ENCODE data around the gene TCF3.

TCF3 gene

DNA sequence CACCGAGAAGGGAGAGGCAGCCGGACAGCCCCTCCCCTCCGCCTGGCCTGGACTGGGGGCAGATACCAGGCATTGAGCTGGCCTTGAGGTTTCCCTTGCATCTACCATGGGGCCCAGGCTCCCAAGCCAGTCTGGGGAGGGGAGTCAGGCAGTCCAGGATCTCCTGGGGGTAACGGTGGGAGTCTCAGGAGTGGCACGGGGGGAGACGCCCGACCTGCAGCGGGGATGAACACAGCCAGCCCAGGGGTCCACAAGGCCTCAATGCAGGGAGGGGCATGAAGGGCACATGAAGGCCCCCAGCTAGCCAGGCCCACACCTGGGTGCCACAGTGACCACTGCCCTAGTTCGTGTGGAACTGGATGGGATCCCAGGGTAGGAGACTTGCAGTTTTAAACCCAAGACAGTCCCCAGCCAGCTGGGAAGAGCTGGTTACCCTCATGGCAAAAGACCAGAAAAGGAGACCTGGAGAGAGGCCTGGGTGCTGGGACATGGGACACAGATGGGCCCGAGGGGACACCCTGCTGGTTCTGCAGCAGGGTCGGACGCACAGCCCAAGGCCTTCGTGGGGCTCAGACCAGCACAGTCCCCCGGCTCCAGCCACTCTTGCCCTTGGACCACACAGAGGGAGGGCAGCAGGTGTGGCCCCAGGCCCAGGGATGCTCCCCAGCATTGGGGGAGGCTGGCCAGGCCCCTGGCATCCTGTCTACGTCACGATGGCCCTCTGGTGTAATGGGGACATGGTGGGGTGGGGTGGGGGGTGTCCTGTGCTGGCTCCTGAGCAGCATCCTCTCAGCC is 42.5 kb downstream of the TCF3 start:
- ATAC-seq (replicated peaks) (no peak), DNase-seq (no peak)
- Mint-ChIP-seq H3K36me3 (peaks cover 33 to 59% of the 10 kb centered on the region in 2 donors), H3K4me1 (peaks cover 27 to 56% of the 10 kb centered on the region in 2 donors), H3K27me3 (no peaks in the 10 kb centered on the region), H3K4me3 (no peak overlapping the region), H3K27ac (peak overlapping the region; percentile 42), H3K9me3 (no peaks in the 10 kb centered on the region)

DNA sequence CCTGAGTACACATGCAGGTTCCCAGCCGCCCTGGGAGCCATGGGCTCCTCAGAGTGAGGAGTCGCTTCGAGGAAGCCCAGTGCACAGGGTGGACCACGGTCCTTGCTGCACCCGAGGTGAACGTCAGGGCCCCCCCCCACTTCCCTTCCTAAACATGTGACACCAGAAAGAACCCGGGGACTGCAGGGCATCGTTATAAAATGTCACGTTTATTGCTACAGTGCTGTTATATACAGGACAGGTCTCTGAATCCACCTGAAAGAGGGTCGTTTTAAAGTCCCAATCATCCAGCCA is 43.4 kb downstream of the TCF3 start:
- peaks cover 31 to 63% of the 10 kb centered on the region in 2 donors for H3K4me1 Mint-ChIP-seq
- no peak overlapping the region for H3K4me3 Mint-ChIP-seq
- no peaks in the 10 kb centered on the region for H3K9me3 Mint-ChIP-seq
- no peaks in the 10 kb centered on the region for H3K27me3 Mint-ChIP-seq
- DNase-seq (no peak), ATAC-seq (replicated peaks) (no peak)
- peaks cover 30 to 51% of the 10 kb centered on the region in 2 donors for H3K36me3 Mint-ChIP-seq
- H3K27ac Mint-ChIP-seq: no peak overlapping the region

DNA sequence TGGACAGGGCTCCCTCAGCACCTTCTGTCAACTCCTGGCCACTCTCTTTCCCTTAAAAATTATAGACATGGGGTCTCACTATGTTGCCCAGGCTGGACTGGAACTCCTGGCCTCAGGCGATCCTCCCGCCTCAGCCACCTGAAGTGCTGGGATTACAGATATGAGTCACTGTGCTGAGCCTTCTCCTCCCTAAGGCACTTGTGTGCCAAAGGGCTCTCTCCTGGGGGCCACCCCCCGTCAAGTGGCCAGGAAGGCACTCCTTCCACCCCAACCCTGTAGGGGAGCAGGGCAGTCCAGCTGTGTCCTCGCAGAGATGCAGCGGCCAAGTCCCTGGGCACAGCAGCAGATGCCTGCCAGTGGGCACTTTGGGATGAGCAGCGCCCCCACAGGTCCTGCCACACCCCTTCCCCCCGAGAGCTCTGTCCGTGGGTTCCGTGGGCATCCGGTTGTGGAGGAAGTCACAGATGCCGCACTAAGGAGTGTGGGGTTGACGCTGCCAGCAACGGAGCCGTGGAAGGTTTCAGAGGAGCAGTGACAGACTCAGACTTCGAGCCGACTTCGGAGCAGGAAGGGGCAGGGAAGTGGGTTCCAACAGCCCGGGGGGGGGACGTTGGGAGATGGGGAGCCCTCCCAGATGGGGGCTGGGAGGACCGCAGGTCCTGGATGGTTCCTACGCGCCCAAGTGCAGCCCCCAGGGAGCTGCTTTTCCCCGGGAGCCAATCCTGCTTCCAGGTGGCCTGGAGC is 43.9 kb downstream of the TCF3 start:
- peak overlapping the region; percentile 93 for H3K27ac Mint-ChIP-seq
- peaks cover 31 to 68% of the 10 kb centered on the region in 2 donors for H3K4me1 Mint-ChIP-seq
- peak overlapping the region; percentile 36 to 57 for H3K4me3 Mint-ChIP-seq
- peaks cover 24 to 45% of the 10 kb centered on the region in 2 donors for H3K36me3 Mint-ChIP-seq
- no peaks in the 10 kb centered on the region for H3K9me3 Mint-ChIP-seq
- no peak for DNase-seq
- ATAC-seq (replicated peaks): no peak
- no peaks in the 10 kb centered on the region for H3K27me3 Mint-ChIP-seq

GRCh38 chr19:1606138-1606651 is 46.2 kb downstream of the TCF3 start:
- ATAC-seq (replicated peaks): peak; percentile 1 to 11
- H3K27me3 Mint-ChIP-seq: no peaks in the 10 kb centered on the region
- peak overlapping the region; percentile 91 to 94 for H3K4me3 Mint-ChIP-seq
- H3K4me1 Mint-ChIP-seq: peaks cover 33 to 58% of the 10 kb centered on the region in 2 donors
- peaks cover 14 to 31% of the 10 kb centered on the region in 2 donors for H3K36me3 Mint-ChIP-seq
- H3K9me3 Mint-ChIP-seq: no peaks in the 10 kb centered on the region
- no peak for DNase-seq
- H3K27ac Mint-ChIP-seq: peak overlapping the region; percentile 98

GRCh38 chr19:1605236-1606137 is 46.9 kb downstream of the TCF3 start, which contains the start of gene UQCR11:
UQCR11 (minus strand) TSS chr19:1605462; CDS start chr19:1605409, 53 bp downstream.
- no peaks in the 10 kb centered on the region for H3K9me3 Mint-ChIP-seq
- H3K36me3 Mint-ChIP-seq: peaks cover 14 to 28% of the 10 kb centered on the region in 2 donors
- DNase-seq: peak; percentile 90
- peak; percentile 88 to 93 for ATAC-seq (replicated peaks)
- H3K27me3 Mint-ChIP-seq: no peaks in the 10 kb centered on the region
- H3K4me1 Mint-ChIP-seq: peaks cover 32 to 55% of the 10 kb centered on the region in 2 donors
- H3K27ac Mint-ChIP-seq: peak within 1 kb of the TSS; percentile 98
- H3K4me3 Mint-ChIP-seq: peak within 1 kb of the TSS; percentile 91 to 94

GRCh38 chr19:1602091-1602707 is 50.2 kb downstream of the TCF3 start:
- H3K27me3 Mint-ChIP-seq: no peaks in the 10 kb centered on the region
- peaks cover 15 to 18% of the 10 kb centered on the region in 2 donors for H3K36me3 Mint-ChIP-seq
- no peak overlapping the region for H3K4me3 Mint-ChIP-seq
- no peak for DNase-seq
- H3K4me1 Mint-ChIP-seq: peaks cover 16 to 32% of the 10 kb centered on the region in 2 donors
- no peaks in the 10 kb centered on the region for H3K9me3 Mint-ChIP-seq
- H3K27ac Mint-ChIP-seq: no peak overlapping the region
- ATAC-seq (replicated peaks): no peak

GRCh38 chr19:1601613-1602064 is 50.8 kb downstream of the TCF3 start:
- H3K9me3 Mint-ChIP-seq: no peaks in the 10 kb centered on the region
- no peaks in the 10 kb centered on the region for H3K27me3 Mint-ChIP-seq
- peaks cover 16 to 19% of the 10 kb centered on the region in 2 donors for H3K36me3 Mint-ChIP-seq
- H3K27ac Mint-ChIP-seq: no peak overlapping the region
- ATAC-seq (replicated peaks) (no peak), DNase-seq (no peak)
- H3K4me3 Mint-ChIP-seq: no peak overlapping the region
- H3K4me1 Mint-ChIP-seq: peaks cover 16 to 29% of the 10 kb centered on the region in 2 donors

DNA sequence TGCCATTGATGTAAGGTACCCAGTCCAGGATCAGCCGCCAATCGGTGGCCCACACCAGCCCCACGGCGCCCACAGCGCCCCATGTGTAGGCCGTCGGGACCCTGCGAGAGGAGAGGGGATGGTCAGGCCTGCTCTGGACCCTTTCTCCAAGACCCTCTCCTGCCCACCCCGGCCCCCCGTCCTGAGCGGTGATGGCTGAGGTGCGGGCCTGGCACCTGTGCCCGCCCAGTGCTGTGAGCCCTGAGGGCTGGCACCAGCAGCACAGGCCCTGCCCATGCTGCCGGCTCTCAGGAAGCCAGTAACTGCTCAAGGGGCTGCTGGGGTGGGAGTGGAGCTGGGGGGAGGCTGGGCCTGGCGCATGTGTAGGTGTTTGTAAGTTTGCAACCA is 53.0 kb downstream of the TCF3 start:
- H3K4me1 Mint-ChIP-seq: peaks cover 8 to 16% of the 10 kb centered on the region in 2 donors
- no peak overlapping the region for H3K27ac Mint-ChIP-seq

GRCh38 chr19:1598777-1599459 is 53.5 kb downstream of the TCF3 start:
- H3K4me1 Mint-ChIP-seq: peaks cover 7 to 12% of the 10 kb centered on the region in 2 donors
- no peak overlapping the region for H3K4me3 Mint-ChIP-seq
- ATAC-seq (replicated peaks): no peak
- peaks cover 21 to 27% of the 10 kb centered on the region in 2 donors for H3K36me3 Mint-ChIP-seq
- H3K9me3 Mint-ChIP-seq: no peaks in the 10 kb centered on the region
- H3K27ac Mint-ChIP-seq: no peak overlapping the region
- H3K27me3 Mint-ChIP-seq: no peaks in the 10 kb centered on the region
- DNase-seq: no peak

More for the DNA sequence above, 53.0 kb downstream of the TCF3 start:
- DNase-seq: no peak
- Mint-ChIP-seq H3K9me3 (no peaks in the 10 kb centered on the region), H3K27me3 (no peaks in the 10 kb centered on the region), H3K36me3 (peaks cover 21 to 24% of the 10 kb centered on the region in 2 donors), H3K4me3 (no peak overlapping the region)
- ATAC-seq (replicated peaks): no peak

DNA sequence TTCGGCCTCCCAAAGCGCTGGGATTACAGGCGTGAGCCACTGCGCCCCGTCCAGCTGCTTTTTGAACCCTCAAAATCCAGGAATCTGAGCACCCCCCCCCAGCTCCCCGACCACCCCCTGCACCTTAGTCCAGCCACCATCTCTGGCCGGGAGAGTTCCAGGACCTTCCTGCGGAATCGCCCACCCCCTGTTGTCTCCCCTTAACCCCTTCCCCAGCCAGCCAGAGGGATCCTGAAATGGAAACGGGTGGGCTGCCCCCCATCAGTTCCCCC is 59.0 kb downstream of the TCF3 start:
- ATAC-seq (replicated peaks) (no peak), DNase-seq (no peak)
- no peaks in the 10 kb centered on the region for H3K9me3 Mint-ChIP-seq
- peaks cover 9 to 35% of the 10 kb centered on the region in 2 donors for H3K4me1 Mint-ChIP-seq
- H3K27me3 Mint-ChIP-seq: no peaks in the 10 kb centered on the region
- peak overlapping the region; percentile 98 for H3K27ac Mint-ChIP-seq
- peaks cover 22 to 32% of the 10 kb centered on the region in 2 donors for H3K36me3 Mint-ChIP-seq
- H3K4me3 Mint-ChIP-seq: peak overlapping the region; percentile 89 to 94

GRCh38 chr19:1592755-1593500 is 59.5 kb downstream of the TCF3 start, which contains the start of gene MBD3:
MBD3 (minus strand) TSS chr19:1592865; CDS start chr19:1592631, 234 bp downstream.
- Mint-ChIP-seq H3K27me3 (no peaks in the 10 kb centered on the region), H3K4me3 (peak within 1 kb of the TSS; percentile 90 to 94), H3K36me3 (peaks cover 22 to 28% of the 10 kb centered on the region in 2 donors), H3K9me3 (no peaks in the 10 kb centered on the region), H3K27ac (peak within 1 kb of the TSS; percentile 98), H3K4me1 (peaks cover 9 to 38% of the 10 kb centered on the region in 2 donors)
- ATAC-seq (replicated peaks): peak; percentile 83 to 85
- peak; percentile 87 for DNase-seq

- peak; percentile 88 to 89 for ATAC-seq (replicated peaks)
- H3K4me3 Mint-ChIP-seq: peak overlapping the region; percentile 90 to 93
- no peaks in the 10 kb centered on the region for H3K27me3 Mint-ChIP-seq
- peak; percentile 78 for DNase-seq
- peaks cover 21 to 26% of the 10 kb centered on the region in 2 donors for H3K36me3 Mint-ChIP-seq
- H3K27ac Mint-ChIP-seq: peak overlapping the region; percentile 96
- peaks cover 11 to 45% of the 10 kb centered on the region in 2 donors for H3K4me1 Mint-ChIP-seq
- no peaks in the 10 kb centered on the region for H3K9me3 Mint-ChIP-seq
These were observed 60.2 kb downstream of the TCF3 start for GRCh38 chr19:1592024-1592754.

Measured in stimulated activated naive B cell treated with anti-CD40 and anti-IgM and Interleukin-4, amounts not matched to agents 10 μg/mL and 1 μg/mL and 100 μg/mL, for 72 hours (primary cell).